22Rv1 (cell line): ENCODE data around the gene UMODL1.

ENCODE experiments used
- CTCF ChIP-seq: fragments of 450-650 bp; IDR thresholded peaks from 2 replicates; pipeline ENCODE4 v1.5.1; 2017; ENCODE audit warnings: mild to moderate bottlenecking
- ZFX ChIP-seq: fragments of 450-650 bp; IDR thresholded peaks from 2 replicates; pipeline ENCODE4 v1.6.1; 2017; ENCODE audit warnings: antibody characterized with exemption, borderline replicate concordance

GRCh38 chr21:42031241-42031640 lies 39.9 kb upstream of the UMODL1 start:
- no peak for TF ChIP-seq CTCF
- TF ChIP-seq ZFX: no peak
